ENCODE data around the gene TRERF1. TPM values are rescaled to one million over a fixed set of nuclear protein-coding genes. Genes with fewer than 3 reads are reported as not detected.

The TRERF1 gene
- total and polyA plus RNA-seq, 2 of the 8 experiments (the other 6 are each of a cell fraction or from before 2014, with no cell fraction given): 10.8 to 21.5 TPM

- TF ChIP-seq RAD21 (IDR thresholded peaks at IDR 0.05 in 1 of 2, conservative IDR thresholded peaks at IDR 0.05 in 1 of 2; ENCODE audit: low read depth in 2 of 2, low read length in 2 of 2) (peak in 1 of 2 experiments; percentile 48; a peak in 2 of 4 replicates), E2F6 (IDR thresholded peaks at IDR 0.05) (no peak)
Observed at GRCh38 chr6:42498473-42499128, 46.9 kb upstream of the TRERF1 start (continued).

Data from H1 (cell line).